Transverse colon (tissue), 4 donors: Measurements from ENCODE around the gene HMGCS2.

ENCODE experiments used
- CTCF ChIP-seq, 5 experiments: fragments of 200-600 bp in 3 of 5; fragments of 450-650 bp in 2 of 5; sonication (generic) in 3 of 5; IDR thresholded peaks; 1 replicate in 2 of 5; 2 replicates in 3 of 5; pipeline ENCODE4 v1.5.1; 2016 to 2017; ENCODE audit warnings: antibody characterized with exemption in 5 of 5, inconsistent platforms in 3 of 5, mild to moderate bottlenecking in 2 of 5, moderate library complexity in 1 of 5
- EP300 ChIP-seq: sonication (generic); formaldehyde crosslinking; IDR thresholded peaks from one replicate; pipeline ENCODE4 v1.6.1; 2017; ENCODE audit warnings: antibody characterized with exemption, low read depth
- POLR2A ChIP-seq: fragments of 450-650 bp; IDR thresholded peaks from one replicate; pipeline ENCODE4 v1.6.1; 2016; ENCODE audit warnings: antibody characterized with exemption, mild to moderate bottlenecking, moderate library complexity
- POLR2AphosphoS5 ChIP-seq, 3 donors: sonication (generic); formaldehyde crosslinking; IDR thresholded peaks; one replicate each; pipeline ENCODE4 v1.6.1; 2016; ENCODE audit warnings: antibody characterized with exemption in 3 of 3

GRCh38 chr1:119703666-119704450, 64.8 kb downstream of the HMGCS2 start:
- TF ChIP-seq POLR2A (no peak), CTCF (IDR thresholded peaks at IDR 0.05) (no peak), POLR2AphosphoS5 (IDR thresholded peaks at IDR 0.05) (no peak), EP300 (no peak)
